Activated naive CD4-positive, alpha-beta T cell treated with anti-CD3 and anti-CD28 coated beads, Interleukin-2, amount 50 U/mL, for 24 hours (primary cell): ENCODE results near the gene PIGW.

ENCODE experiments used
- H3K27ac Mint-ChIP-seq: one replicate; pipeline ENCODE4 v1.8.0; 2021; ENCODE audit warnings: mild to moderate bottlenecking, mixed read lengths
- H3K27me3 Mint-ChIP-seq: one replicate; pipeline ENCODE4 v1.8.0; 2021; ENCODE audit warnings: mixed read lengths
- H3K36me3 Mint-ChIP-seq: one replicate; pipeline ENCODE4 v1.8.0; 2021; ENCODE audit warnings: mixed read lengths
- H3K4me1 Mint-ChIP-seq: one replicate; pipeline ENCODE4 v1.8.0; 2021; ENCODE audit warnings: mixed read lengths
- H3K4me3 Mint-ChIP-seq: one replicate; pipeline ENCODE4 v1.8.0; 2021; ENCODE audit warnings: mild to moderate bottlenecking, mixed read lengths
- H3K9me3 Mint-ChIP-seq: one replicate; pipeline ENCODE4 v1.8.0; 2021; ENCODE audit warnings: mixed read lengths

Gene PIGW

GRCh38 chr17:36527621-36528250 is 7.1 kb upstream of the PIGW start:
- Mint-ChIP-seq H3K4me1 (peaks cover 35% of the 10 kb centered on the region), H3K4me3 (no peak overlapping the region), H3K9me3 (no peaks in the 10 kb centered on the region), H3K36me3 (peaks cover 27% of the 10 kb centered on the region), H3K27me3 (no peaks in the 10 kb centered on the region), H3K27ac (no peak overlapping the region)

GRCh38 chr17:36529121-36529520 is 5.7 kb upstream of the PIGW start:
- Mint-ChIP-seq H3K27me3 (no peaks in the 10 kb centered on the region), H3K4me1 (peaks cover 44% of the 10 kb centered on the region), H3K27ac (no peak overlapping the region), H3K36me3 (peaks cover 30% of the 10 kb centered on the region), H3K4me3 (no peak overlapping the region), H3K9me3 (no peaks in the 10 kb centered on the region)

GRCh38 chr17:36532435-36532975 is 2.3 kb upstream of the PIGW start:
- Mint-ChIP-seq H3K4me3 (peak overlapping the region; percentile 49), H3K36me3 (peaks cover 15% of the 10 kb centered on the region)

GRCh38 chr17:36533935-36534839 is 600 bp upstream of the PIGW start:
- H3K36me3 Mint-ChIP-seq, result peaks cover 13% of the 10 kb centered on the region
- peak overlapping the region; percentile 97 for H3K4me3 Mint-ChIP-seq
- no peaks in the 10 kb centered on the region for H3K9me3 Mint-ChIP-seq
- peaks cover 31% of the 10 kb centered on the region for H3K4me1 Mint-ChIP-seq
- peak overlapping the region; percentile 99 for H3K27ac Mint-ChIP-seq
- H3K27me3 Mint-ChIP-seq, result no peaks in the 10 kb centered on the region

More at GRCh38 chr17:36532435-36532975, 2.3 kb upstream of the PIGW start:
- H3K9me3 Mint-ChIP-seq, result no peaks in the 10 kb centered on the region
- no peaks in the 10 kb centered on the region for H3K27me3 Mint-ChIP-seq
- peaks cover 28% of the 10 kb centered on the region for H3K4me1 Mint-ChIP-seq
- H3K27ac Mint-ChIP-seq, result peak overlapping the region; percentile 77

- Mint-ChIP-seq H3K27ac (peak overlapping the region; percentile 99), H3K36me3 (peaks cover 12% of the 10 kb centered on the region), H3K9me3 (no peaks in the 10 kb centered on the region), H3K4me1 (peaks cover 29% of the 10 kb centered on the region), H3K27me3 (no peaks in the 10 kb centered on the region), H3K4me3 (peak overlapping the region; percentile 97)
Observed at GRCh38 chr17:36535669-36536081, 888 bp downstream of the PIGW start.

- Mint-ChIP-seq H3K4me3 (no peak overlapping the region), H3K36me3 (peaks cover 3% of the 10 kb centered on the region), H3K4me1 (peaks cover 17% of the 10 kb centered on the region), H3K27me3 (no peaks in the 10 kb centered on the region), H3K9me3 (no peaks in the 10 kb centered on the region), H3K27ac (no peak overlapping the region)
Observed at GRCh38 chr17:36540696-36541095, 5.9 kb downstream of the PIGW start.

- H3K9me3 Mint-ChIP-seq, result no peaks in the 10 kb centered on the region
- H3K4me1 Mint-ChIP-seq, result peaks cover 22% of the 10 kb centered on the region
- peaks cover 3% of the 10 kb centered on the region for H3K36me3 Mint-ChIP-seq
- no peak overlapping the region for H3K4me3 Mint-ChIP-seq
- no peak overlapping the region for H3K27ac Mint-ChIP-seq
- H3K27me3 Mint-ChIP-seq, result no peaks in the 10 kb centered on the region
Observed at GRCh38 chr17:36542755-36543154, 8.0 kb downstream of the PIGW start.

- no peaks in the 10 kb centered on the region for H3K27me3 Mint-ChIP-seq
- peak overlapping the region; percentile 98 for H3K27ac Mint-ChIP-seq
Observed at GRCh38 chr17:36544044-36544306, 9.2 kb downstream of the PIGW start.

GRCh38 chr17:36544307-36545076 is 9.7 kb downstream of the PIGW start, which contains the start of gene GGNBP2:
TSS of gene GGNBP2 (plus strand) at chr17:36544919. CDS start at chr17:36545725, 806 bp downstream.
- H3K4me3 Mint-ChIP-seq, result peak within 1 kb of the TSS; percentile 93
- H3K27me3 Mint-ChIP-seq, result no peaks in the 10 kb centered on the region
- H3K36me3 Mint-ChIP-seq, result peaks cover 3% of the 10 kb centered on the region
- peaks cover 26% of the 10 kb centered on the region for H3K4me1 Mint-ChIP-seq
- H3K9me3 Mint-ChIP-seq, result no peaks in the 10 kb centered on the region
- H3K27ac Mint-ChIP-seq, result peak within 1 kb of the TSS; percentile 98

More at GRCh38 chr17:36544044-36544306, 9.2 kb downstream of the PIGW start:
- Mint-ChIP-seq H3K4me1 (peaks cover 26% of the 10 kb centered on the region), H3K36me3 (peaks cover 3% of the 10 kb centered on the region), H3K4me3 (peak overlapping the region; percentile 92), H3K9me3 (no peaks in the 10 kb centered on the region)

GRCh38 chr17:36545077-36545464 is 10.3 kb downstream of the PIGW start:
- peaks cover 28% of the 10 kb centered on the region for H3K4me1 Mint-ChIP-seq
- H3K27ac Mint-ChIP-seq, result peak overlapping the region; percentile 97
- peaks cover 3% of the 10 kb centered on the region for H3K36me3 Mint-ChIP-seq
- peak overlapping the region; percentile 93 for H3K4me3 Mint-ChIP-seq
- H3K9me3 Mint-ChIP-seq, result no peaks in the 10 kb centered on the region
- no peaks in the 10 kb centered on the region for H3K27me3 Mint-ChIP-seq

- peak overlapping the region; percentile 96 for H3K27ac Mint-ChIP-seq
- peaks cover 34% of the 10 kb centered on the region for H3K4me1 Mint-ChIP-seq
- peaks cover 7% of the 10 kb centered on the region for H3K36me3 Mint-ChIP-seq
- no peaks in the 10 kb centered on the region for H3K9me3 Mint-ChIP-seq
- no peaks in the 10 kb centered on the region for H3K27me3 Mint-ChIP-seq
- H3K4me3 Mint-ChIP-seq, result peak overlapping the region; percentile 93
Observed at GRCh38 chr17:36545465-36546417, 11.0 kb downstream of the PIGW start.

- no peaks in the 10 kb centered on the region for H3K27me3 Mint-ChIP-seq
- no peaks in the 10 kb centered on the region for H3K9me3 Mint-ChIP-seq
- H3K4me3 Mint-ChIP-seq, result peak overlapping the region; percentile 93
- H3K36me3 Mint-ChIP-seq, result peaks cover 7% of the 10 kb centered on the region
- peak overlapping the region; percentile 96 for H3K27ac Mint-ChIP-seq
- H3K4me1 Mint-ChIP-seq, result peaks cover 40% of the 10 kb centered on the region
Observed at GRCh38 chr17:36546418-36547093, 11.8 kb downstream of the PIGW start.

GRCh38 chr17:36547776-36548175 is 13.0 kb downstream of the PIGW start:
- peak overlapping the region; percentile 93 for H3K4me3 Mint-ChIP-seq
- no peaks in the 10 kb centered on the region for H3K9me3 Mint-ChIP-seq
- H3K4me1 Mint-ChIP-seq, result peaks cover 52% of the 10 kb centered on the region
- no peaks in the 10 kb centered on the region for H3K27me3 Mint-ChIP-seq
- peaks cover 7% of the 10 kb centered on the region for H3K36me3 Mint-ChIP-seq
- peak overlapping the region; percentile 86 for H3K27ac Mint-ChIP-seq
